Naive thymus-derived CD8-positive, alpha-beta T cell (primary cell): ENCODE data around the gene SLC7A4. TPM values are rescaled to one million over a fixed set of nuclear protein-coding genes. Genes with fewer than 3 reads are reported as not detected.

Source experiments
- ATAC-seq, 2 donors: fragments of 150-1000 bp; cut with Tn5 transposase in 1 of 2; sonication (Bioruptor Pico), chemical (Tn5 transposase) in 1 of 2; 1 replicate in 1 of 2; 2 replicates in 1 of 2; pipeline ENCODE4 v1.10.0; 2021; ENCODE audit warnings: mild to moderate bottlenecking in 2 of 2, moderate library complexity in 2 of 2
- POLR2A ChIA-PET: fragments of 350-600 bp; sonication (Branson Sonifier 250); formaldehyde crosslinking; loops from one replicate; lab custom pipeline; 2021; ENCODE audit warnings: antibody characterized with exemption; lab: Charles Lee
- DNase-seq, 10 donors: peaks; one replicate each; pipeline versions ENCODE4 v3.0.0 to v3.0.0-alpha.2; 2020 to 2022
- H3K27ac Mint-ChIP-seq, 10 donors: one replicate each; pipeline ENCODE4 v1.8.0; 2020 to 2022; ENCODE audit warnings: mild to moderate bottlenecking in 10 of 10, mixed read lengths in 10 of 10, moderate library complexity in 4 of 10, inconsistent platforms in 1 of 10
- H3K27me3 Mint-ChIP-seq, 5 donors: one replicate each; pipeline ENCODE4 v1.8.0; 2021 to 2022; ENCODE audit warnings: mixed read lengths in 5 of 5
- H3K36me3 Mint-ChIP-seq, 3 donors: one replicate each; pipeline ENCODE4 v1.8.0; 2020 to 2022; ENCODE audit warnings: mixed read lengths in 3 of 3, mild to moderate bottlenecking in 2 of 3, inconsistent platforms in 1 of 3
- H3K4me1 Mint-ChIP-seq, 4 donors: one replicate each; pipeline ENCODE4 v1.8.0; 2021 to 2022; ENCODE audit warnings: mixed read lengths in 4 of 4
- H3K4me3 Mint-ChIP-seq, 10 donors: one replicate each; pipeline ENCODE4 v1.8.0; 2020 to 2022; ENCODE audit warnings: mild to moderate bottlenecking in 10 of 10, mixed read lengths in 10 of 10, moderate library complexity in 6 of 10, inconsistent platforms in 1 of 10
- H3K9me3 Mint-ChIP-seq, 9 donors: one replicate each; pipeline ENCODE4 v1.8.0; 2020 to 2022; ENCODE audit warnings: mixed read lengths in 9 of 9, mild to moderate bottlenecking in 3 of 9, inconsistent platforms in 1 of 9, moderate library complexity in 1 of 9
- polyA plus RNA-seq, 3 donors: library from polyadenylated mRNA; unstranded; fragments of 300-500 nt; fragmentation: Illumina TruSeq; gene quantifications; one replicate each; pipeline ENCODE4 v1.2.3, GENCODE V29; 2021
- total RNA-seq, 8 experiments: library from RNA in 2 of 8; stranded (reverse) in 2 of 8; gene quantifications; one replicate each; pipeline ENCODE4 v1.2.3 and lab custom pipeline; 2021 to 2026

Gene SLC7A4
- total and polyA plus RNA-seq, 5 experiments from 2014 or later, result 0.69 to 1.4 (median 1.2) TPM

- Mint-ChIP-seq H3K4me3 (peak overlapping the region in 7 of 10 donors; percentile 50 to 78 (median 74)), H3K4me1 (peaks cover 0 to 30% (median 18%) of the 10 kb centered on the region in 4 donors), H3K27ac (peak overlapping the region in 2 of 10 donors; percentile 12 to 43), H3K9me3 (no peaks in the 10 kb centered on the region), H3K27me3 (peaks cover 0 to 22% (median 11%) of the 10 kb centered on the region in 5 donors), H3K36me3 (no peaks in the 10 kb centered on the region)
- ATAC-seq (no peak), DNase-seq (peak in 1 of 10 donors; percentile 42)
- POLR2A ChIA-PET, result interaction anchor here (0.9 kb wide), 1 partner anchor 29 kb away, joined by 4 read pairs; the partner anchor contains the start of gene THAP7
Observed at GRCh38 chr22:21031545-21032036, 770 bp downstream of the SLC7A4 start.

GRCh38 chr22:21030621-21031544 lies 1.5 kb downstream of the SLC7A4 start:
- Mint-ChIP-seq H3K4me1 (peaks cover 4 to 34% (median 21%) of the 10 kb centered on the region in 4 donors), H3K9me3 (no peaks in the 10 kb centered on the region), H3K4me3 (peak overlapping the region in 8 of 10 donors; percentile 22 to 78 (median 61)), H3K27ac (peak overlapping the region in 3 of 10 donors; percentile 19 to 47 (median 33)), H3K27me3 (peaks cover 0 to 22% (median 11%) of the 10 kb centered on the region in 5 donors), H3K36me3 (no peaks in the 10 kb centered on the region)
- POLR2A ChIA-PET, result no interaction called here
- DNase-seq, result peak in 1 of 10 donors; percentile 53
- ATAC-seq, result no peak

GRCh38 chr22:21030032-21030431 lies 2.3 kb downstream of the SLC7A4 start:
- Mint-ChIP-seq H3K27ac (peak overlapping the region in 2 of 10 donors; percentile 15 to 27), H3K27me3 (peaks cover 0 to 22% (median 11%) of the 10 kb centered on the region in 5 donors), H3K4me1 (peaks cover 12 to 42% (median 28%) of the 10 kb centered on the region in 4 donors), H3K36me3 (no peaks in the 10 kb centered on the region), H3K9me3 (no peaks in the 10 kb centered on the region), H3K4me3 (peak overlapping the region in 4 of 10 donors; percentile 16 to 61 (median 43))
- DNase-seq (no peak), ATAC-seq (no peak)
- POLR2A ChIA-PET, result no interaction called here

- peaks cover 14 to 45% (median 30%) of the 10 kb centered on the region in 4 donors for H3K4me1 Mint-ChIP-seq
- no peaks in the 10 kb centered on the region for H3K36me3 Mint-ChIP-seq
- H3K27me3 Mint-ChIP-seq, result peaks cover 0 to 22% (median 11%) of the 10 kb centered on the region in 5 donors
- DNase-seq, result no peak
- ATAC-seq, result no peak
- peak overlapping the region in 2 of 10 donors; percentile 15 to 27 for H3K27ac Mint-ChIP-seq
- POLR2A ChIA-PET, result no interaction called here
- H3K9me3 Mint-ChIP-seq, result no peaks in the 10 kb centered on the region
- H3K4me3 Mint-ChIP-seq, result peak overlapping the region in 3 of 10 donors; percentile 9 to 16 (median 10)
Observed at GRCh38 chr22:21029486-21030025, 2.8 kb downstream of the SLC7A4 start.

GRCh38 chr22:21028277-21029251 lies 3.8 kb downstream of the SLC7A4 start:
- Mint-ChIP-seq H3K4me3 (no peak overlapping the region), H3K36me3 (no peaks in the 10 kb centered on the region), H3K27ac (no peak overlapping the region), H3K9me3 (no peaks in the 10 kb centered on the region), H3K4me1 (peaks cover 14 to 47% (median 31%) of the 10 kb centered on the region in 4 donors), H3K27me3 (peaks cover 0 to 18% (median 11%) of the 10 kb centered on the region in 5 donors)
- DNase-seq, result peak in 1 of 10 donors; percentile 50
- no peak for ATAC-seq
- POLR2A ChIA-PET, result no interaction called here

GRCh38 chr22:21026783-21027692 lies 5.3 kb downstream of the SLC7A4 start:
- H3K36me3 Mint-ChIP-seq, result no peaks in the 10 kb centered on the region
- no peak overlapping the region for H3K4me3 Mint-ChIP-seq
- DNase-seq (no peak), ATAC-seq (no peak)
- peaks cover 14 to 44% (median 27%) of the 10 kb centered on the region in 4 donors for H3K4me1 Mint-ChIP-seq
- POLR2A ChIA-PET, result no interaction called here
- peaks cover 0 to 11% (median 9%) of the 10 kb centered on the region in 5 donors for H3K27me3 Mint-ChIP-seq
- peak overlapping the region in 3 of 10 donors; percentile 7 to 50 (median 49) for H3K27ac Mint-ChIP-seq
- no peaks in the 10 kb centered on the region for H3K9me3 Mint-ChIP-seq

GRCh38 chr22:21025763-21026755 lies 6.3 kb downstream of the SLC7A4 start:
- Mint-ChIP-seq H3K27ac (peak overlapping the region in 9 of 10 donors; percentile 63 to 95 (median 88)), H3K9me3 (no peaks in the 10 kb centered on the region), H3K4me3 (peak overlapping the region in 7 of 10 donors; percentile 13 to 81 (median 57)), H3K27me3 (peaks cover 0 to 9% (median 5%) of the 10 kb centered on the region in 5 donors), H3K36me3 (no peaks in the 10 kb centered on the region), H3K4me1 (peaks cover 14 to 46% (median 25%) of the 10 kb centered on the region in 4 donors)
- POLR2A ChIA-PET, result no interaction called here
- DNase-seq (peak in 1 of 10 donors; percentile 62), ATAC-seq (no peak)

GRCh38 chr22:21025266-21025665 lies 7.1 kb downstream of the SLC7A4 start:
- peak in 4 of 10 donors; percentile 30 to 69 (median 43) for DNase-seq
- Mint-ChIP-seq H3K36me3 (no peaks in the 10 kb centered on the region), H3K27ac (peak overlapping the region; percentile 39 to 95 (median 86)), H3K27me3 (peaks cover 0 to 2% (median 0%) of the 10 kb centered on the region in 5 donors), H3K9me3 (no peaks in the 10 kb centered on the region), H3K4me3 (peak overlapping the region; percentile 22 to 81 (median 62)), H3K4me1 (peaks cover 14 to 42% (median 25%) of the 10 kb centered on the region in 4 donors)
- POLR2A ChIA-PET, result interaction anchor here (0.5 to 2.2 kb wide), 4 partner anchors 19 to 287 kb away, joined by 5 to 14 read pairs (median 6); partner anchors contain the start of gene THAP7
- peak; percentile 87 to 89 for ATAC-seq

- ATAC-seq, result no peak
- no peak for DNase-seq
- Mint-ChIP-seq H3K36me3 (no peaks in the 10 kb centered on the region), H3K27me3 (no peaks in the 10 kb centered on the region), H3K4me3 (no peak overlapping the region), H3K9me3 (no peaks in the 10 kb centered on the region), H3K27ac (peak overlapping the region in 3 of 10 donors; percentile 35 to 61 (median 38)), H3K4me1 (peaks cover 15 to 36% (median 21%) of the 10 kb centered on the region in 4 donors)
- POLR2A ChIA-PET, result interaction anchor here (2.2 kb wide), 1 partner anchor 21 kb away, joined by 14 read pairs; the partner anchor contains the start of gene THAP7
Observed at GRCh38 chr22:21022955-21023614, 9.3 kb downstream of the SLC7A4 start.
